Measurements from ENCODE around the gene ABCB10. TPM values are rescaled to one million over a fixed set of nuclear protein-coding genes. Genes with fewer than 3 reads are reported as not detected.
"Not testable (repeated sequence)": the region's sequence is repeated elsewhere in the genome, so short reads cannot be mapped to it uniquely, and the experiment has no call there.

Gene ABCB10
- polyA plus RNA-seq (2012; ENCODE audit: low read depth, missing spikeins), result 11.9 TPM

DNA sequence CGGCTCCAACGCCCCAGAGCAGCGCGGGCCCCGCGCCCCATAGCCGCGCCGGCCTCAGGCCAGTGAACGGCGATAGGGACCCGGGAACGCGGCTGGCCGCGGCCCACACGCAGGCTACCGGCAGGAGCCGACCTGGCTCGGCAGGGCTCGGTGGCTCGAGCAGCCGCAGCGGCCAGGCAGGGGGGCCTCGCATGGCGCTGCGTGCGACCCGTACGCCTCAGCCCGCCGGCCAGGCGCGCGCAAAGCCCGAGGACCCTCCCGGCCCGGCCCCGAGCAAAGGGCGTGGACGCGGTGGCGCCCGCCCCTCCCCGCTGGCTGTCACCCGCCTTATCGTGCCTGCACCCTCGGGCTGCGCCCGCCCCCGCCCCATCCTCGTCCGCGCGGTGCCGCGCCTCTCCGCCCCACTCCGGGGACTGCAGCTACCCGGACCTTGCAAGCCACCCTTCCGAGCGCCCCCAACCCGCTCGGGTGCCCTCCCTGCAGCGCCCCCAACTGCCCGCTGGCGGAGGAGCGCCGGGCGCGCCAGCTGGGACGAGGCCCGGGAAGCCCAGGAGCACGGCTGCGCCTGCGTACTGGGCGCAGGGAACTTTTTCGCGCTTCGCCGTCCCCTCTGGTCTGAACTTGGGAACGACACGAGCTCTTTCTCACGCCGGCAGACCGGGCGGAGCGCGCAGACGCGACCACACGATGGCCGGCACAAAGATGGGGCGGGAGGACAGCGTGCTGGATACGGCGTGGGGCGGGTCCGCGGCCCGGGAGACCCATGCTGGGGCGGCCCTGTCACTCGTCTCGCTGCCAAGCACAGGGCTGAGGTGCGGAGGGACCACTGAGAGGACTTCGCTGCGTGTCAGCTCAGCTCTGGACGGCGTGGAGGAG is at the start of gene ABCB10:
Gene ABCB10, minus strand, starts transcription at position 248 of the 876 bp plus-strand sequence. Its CDS starts 55 bp downstream, at position 193.
- DNase-seq (ENCODE audit: insufficient read length, low spot score) (peak; percentile 88), FAIRE-seq (peak; percentile 96)
- TF ChIP-seq POLR2A (IDR thresholded peaks at IDR 0.05; ENCODE audit: low read depth, low read length) (no peak; the same call in 1 of the 2 replicates), SPI1 (IDR thresholded peaks at IDR 0.05; ENCODE audit: low read depth, low read length) (no peak), PAX5 (IDR thresholded peaks at IDR 0.05; ENCODE audit: insufficient read depth, low read length, severe bottlenecking) (peak; percentile 1), POLR2AphosphoS5 (IDR thresholded peaks at IDR 0.05; ENCODE audit: low read depth, low read length) (no peak)

DNA sequence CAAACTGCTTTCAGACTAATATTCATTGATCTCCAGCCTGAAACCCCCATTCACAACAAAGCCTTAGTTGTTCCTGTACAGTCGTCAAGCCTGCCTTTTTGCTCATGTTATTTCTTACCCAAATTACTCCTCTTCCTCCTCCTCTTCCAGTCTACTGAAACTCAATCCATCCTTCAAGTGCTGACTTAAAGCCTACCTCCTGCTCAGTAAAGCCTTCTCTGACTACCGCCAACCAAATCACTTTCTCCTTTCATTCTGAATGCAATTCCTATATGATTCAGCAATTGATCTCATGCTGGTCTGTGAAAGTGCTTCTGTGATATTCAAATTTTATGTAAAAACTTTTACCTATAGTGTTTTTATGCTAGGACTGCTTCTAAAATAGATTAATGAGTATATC is 48.9 kb upstream of the ABCB10 start:
- no peak for TF ChIP-seq TAF1 (IDR thresholded peaks at IDR 0.05; ENCODE audit: low read depth, low read length)
- TF ChIP-seq PAX5 (IDR thresholded peaks at IDR 0.05; ENCODE audit: insufficient read depth, low read length, severe bottlenecking), result no peak
- TF ChIP-seq POLR2AphosphoS5 (IDR thresholded peaks at IDR 0.05; ENCODE audit: low read depth, low read length), result no peak
- TF ChIP-seq SPI1 (IDR thresholded peaks at IDR 0.05; ENCODE audit: low read depth, low read length), result no peak
- TF ChIP-seq POU2F2 (IDR thresholded peaks at IDR 0.05; ENCODE audit: low read depth, low read length), result no peak
- no peak for TF ChIP-seq POLR2A (IDR thresholded peaks at IDR 0.05; ENCODE audit: low read depth, low read length)
- DNase-seq (ENCODE audit: insufficient read length, low spot score) (no peak), FAIRE-seq (no peak)

DNA sequence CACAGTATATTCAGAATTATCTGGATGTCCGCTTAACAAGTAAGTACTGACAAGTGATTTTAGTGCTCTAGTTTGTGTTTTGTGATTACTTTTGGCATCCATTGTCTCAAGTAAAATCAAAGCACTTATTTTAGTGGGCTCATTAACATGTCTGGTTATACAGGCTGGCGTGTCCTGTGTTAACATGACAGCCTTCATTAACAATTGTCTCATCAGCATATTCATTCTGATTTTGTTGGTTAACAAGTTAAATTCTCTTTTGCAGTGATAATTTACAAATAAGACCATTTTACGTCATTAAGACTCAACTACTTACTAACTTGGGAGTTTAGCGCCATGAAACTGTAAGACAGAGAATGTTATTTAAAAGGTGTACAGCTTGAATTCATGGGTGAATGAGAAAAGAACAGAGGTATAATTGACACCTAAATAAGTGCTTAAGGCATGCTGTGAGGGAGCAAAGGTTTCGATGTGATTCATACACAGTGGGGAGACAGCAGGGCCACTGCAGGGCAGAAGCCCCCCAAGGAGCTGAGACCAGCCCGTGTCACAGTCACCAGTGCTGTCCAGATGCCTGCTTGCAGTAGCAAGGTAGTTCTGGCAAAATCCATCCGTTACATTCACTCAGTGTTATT is 45.0 kb upstream of the ABCB10 start:
- no peak for DNase-seq (ENCODE audit: insufficient read length, low spot score)
- no peak for TF ChIP-seq TAF1 (IDR thresholded peaks at IDR 0.05; ENCODE audit: low read depth, low read length)
- TF ChIP-seq POU2F2 (IDR thresholded peaks at IDR 0.05; ENCODE audit: low read depth, low read length), result no peak
- no peak for TF ChIP-seq POLR2AphosphoS5 (IDR thresholded peaks at IDR 0.05; ENCODE audit: low read depth, low read length)
- no peak for TF ChIP-seq SPI1 (IDR thresholded peaks at IDR 0.05; ENCODE audit: low read depth, low read length)
- no peak for TF ChIP-seq PAX5 (IDR thresholded peaks at IDR 0.05; ENCODE audit: insufficient read depth, low read length, severe bottlenecking)
- TF ChIP-seq POLR2A (IDR thresholded peaks at IDR 0.05; ENCODE audit: low read depth, low read length), result no peak
- no peak for FAIRE-seq

DNA sequence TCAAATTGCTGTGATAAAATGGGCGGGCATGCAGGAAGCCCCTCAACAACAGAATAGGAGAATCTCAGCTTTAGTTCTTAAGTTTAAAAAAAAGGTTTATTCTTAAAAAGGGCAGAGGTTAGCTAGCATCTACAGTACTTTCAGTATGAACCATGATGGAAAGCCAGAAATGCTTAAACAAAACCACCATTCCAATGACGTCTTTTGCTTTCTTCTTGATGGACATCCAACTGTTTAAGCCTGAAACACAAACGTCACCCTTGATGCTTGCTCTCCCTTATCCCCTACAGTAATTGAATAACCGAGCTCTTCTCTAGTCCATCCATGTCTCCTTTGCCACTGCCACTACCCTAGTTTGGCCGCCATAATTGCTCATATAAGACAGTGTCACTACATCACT is 41.7 kb upstream of the ABCB10 start:
- FAIRE-seq (no peak), DNase-seq (ENCODE audit: insufficient read length, low spot score) (no peak)
- TF ChIP-seq POLR2AphosphoS5 (IDR thresholded peaks at IDR 0.05; ENCODE audit: low read depth, low read length) (no peak), SPI1 (IDR thresholded peaks at IDR 0.05; ENCODE audit: low read depth, low read length) (no peak), PAX5 (IDR thresholded peaks at IDR 0.05; ENCODE audit: insufficient read depth, low read length, severe bottlenecking) (no peak), TAF1 (IDR thresholded peaks at IDR 0.05; ENCODE audit: low read depth, low read length) (no peak), POLR2A (IDR thresholded peaks at IDR 0.05; ENCODE audit: low read depth, low read length) (no peak), POU2F2 (IDR thresholded peaks at IDR 0.05; ENCODE audit: low read depth, low read length) (no peak)

DNA sequence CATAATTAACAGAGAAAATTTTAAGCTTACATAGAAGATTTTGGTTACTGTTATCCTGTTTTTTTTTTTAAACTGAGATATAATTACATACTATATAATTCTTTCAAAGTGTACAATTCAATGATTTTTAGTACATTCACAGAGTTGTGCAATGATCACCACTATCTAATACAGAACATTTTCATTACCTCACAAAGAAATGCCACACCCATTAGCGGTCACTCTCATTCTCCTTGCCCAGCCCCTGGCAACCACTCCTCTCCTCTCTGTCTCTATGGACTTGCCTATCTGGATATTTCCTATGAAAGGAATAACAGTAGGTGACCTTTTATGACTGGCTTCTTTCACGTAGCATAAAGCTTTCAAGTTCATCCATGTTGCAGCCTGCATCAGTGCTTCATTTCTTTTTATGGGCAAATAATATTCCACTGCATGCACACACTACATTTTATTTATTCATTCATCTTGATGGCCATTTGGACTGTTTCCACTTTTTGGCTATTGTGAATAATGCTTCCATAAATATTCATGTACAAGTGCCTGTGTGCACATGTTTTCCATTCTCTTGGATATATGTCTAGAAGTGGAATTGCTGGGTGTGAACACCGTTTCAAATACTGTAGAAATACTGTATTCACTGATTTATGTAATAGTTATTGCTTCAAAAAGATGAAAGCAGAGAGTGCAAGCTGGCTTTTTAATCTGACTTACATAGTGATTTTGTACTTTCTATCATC is 40.9 kb upstream of the ABCB10 start:
- TF ChIP-seq POLR2AphosphoS5 (IDR thresholded peaks at IDR 0.05; ENCODE audit: low read depth, low read length) (no peak), POU2F2 (IDR thresholded peaks at IDR 0.05; ENCODE audit: low read depth, low read length) (no peak), POLR2A (IDR thresholded peaks at IDR 0.05; ENCODE audit: low read depth, low read length) (no peak), SPI1 (IDR thresholded peaks at IDR 0.05; ENCODE audit: low read depth, low read length) (no peak), PAX5 (IDR thresholded peaks at IDR 0.05; ENCODE audit: insufficient read depth, low read length, severe bottlenecking) (no peak), TAF1 (IDR thresholded peaks at IDR 0.05; ENCODE audit: low read depth, low read length) (no peak)
- no peak for DNase-seq (ENCODE audit: insufficient read length, low spot score)
- peak; percentile 40 for FAIRE-seq

DNA sequence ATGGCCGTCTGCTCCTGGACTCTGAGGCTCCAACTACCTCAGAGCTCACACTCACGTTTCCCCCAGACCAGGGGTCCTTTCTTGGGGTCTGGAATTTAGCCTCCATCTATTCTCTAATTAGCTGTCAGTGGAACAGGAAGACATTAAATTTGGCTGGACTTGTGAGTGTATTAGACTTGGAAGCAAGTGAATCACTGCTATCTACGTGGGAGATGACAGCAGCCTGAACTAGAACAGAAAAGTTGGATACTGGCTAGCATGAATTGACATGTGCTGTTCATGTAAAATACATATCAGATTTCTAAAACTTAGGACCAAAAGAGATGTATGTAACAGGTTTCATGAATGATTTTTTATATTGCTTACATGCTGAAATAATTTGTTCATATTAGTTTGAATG is 39.4 kb upstream of the ABCB10 start:
- DNase-seq (ENCODE audit: insufficient read length, low spot score) (no peak), FAIRE-seq (no peak)
- TF ChIP-seq TAF1 (IDR thresholded peaks at IDR 0.05; ENCODE audit: low read depth, low read length) (no peak), SPI1 (IDR thresholded peaks at IDR 0.05; ENCODE audit: low read depth, low read length) (no peak), POLR2AphosphoS5 (IDR thresholded peaks at IDR 0.05; ENCODE audit: low read depth, low read length) (no peak), PAX5 (IDR thresholded peaks at IDR 0.05; ENCODE audit: insufficient read depth, low read length, severe bottlenecking) (no peak), POU2F2 (IDR thresholded peaks at IDR 0.05; ENCODE audit: low read depth, low read length) (no peak), POLR2A (IDR thresholded peaks at IDR 0.05; ENCODE audit: low read depth, low read length) (no peak)

DNA sequence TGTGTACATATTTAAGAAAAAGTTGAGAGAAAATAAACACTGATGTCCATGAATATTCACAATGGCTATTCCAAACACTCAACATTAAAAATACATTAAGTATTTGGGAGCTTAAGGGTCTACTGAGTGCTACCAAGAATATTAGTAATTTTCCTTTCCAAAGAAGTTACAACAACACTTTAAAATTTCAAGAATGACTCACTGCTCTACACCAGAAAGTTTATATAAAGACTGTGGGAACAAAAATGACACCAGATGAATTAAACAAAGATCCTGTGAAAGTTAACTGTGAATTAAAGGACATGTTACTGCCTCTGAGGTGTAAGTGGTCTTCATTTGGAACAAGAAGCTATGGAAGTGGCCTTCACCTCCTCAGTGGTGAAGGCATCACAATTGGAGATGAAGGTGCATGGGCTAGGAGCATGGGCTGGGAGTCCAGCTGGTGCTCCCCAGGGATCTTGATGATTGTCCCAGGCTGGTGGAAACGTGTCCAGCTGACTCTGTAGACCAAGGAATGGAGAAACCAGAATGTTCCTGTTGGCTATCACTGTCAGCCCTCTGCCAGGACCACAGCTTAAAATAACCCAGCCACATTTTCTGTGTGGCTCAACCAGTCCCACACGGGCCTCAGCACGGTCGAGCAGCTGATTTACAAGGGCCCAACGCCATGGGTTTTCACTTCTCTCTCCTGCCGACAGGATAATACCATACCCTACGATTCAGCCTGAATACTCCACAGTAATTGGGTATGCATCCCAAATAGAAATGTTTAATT is 38.6 kb upstream of the ABCB10 start:
- DNase-seq (ENCODE audit: insufficient read length, low spot score) (no peak), FAIRE-seq (no peak)
- TF ChIP-seq PAX5 (IDR thresholded peaks at IDR 0.05; ENCODE audit: insufficient read depth, low read length, severe bottlenecking) (no peak), SPI1 (IDR thresholded peaks at IDR 0.05; ENCODE audit: low read depth, low read length) (no peak), POU2F2 (IDR thresholded peaks at IDR 0.05; ENCODE audit: low read depth, low read length) (no peak), TAF1 (IDR thresholded peaks at IDR 0.05; ENCODE audit: low read depth, low read length) (no peak), POLR2AphosphoS5 (IDR thresholded peaks at IDR 0.05; ENCODE audit: low read depth, low read length) (no peak), POLR2A (IDR thresholded peaks at IDR 0.05; ENCODE audit: low read depth, low read length) (no peak)

DNA sequence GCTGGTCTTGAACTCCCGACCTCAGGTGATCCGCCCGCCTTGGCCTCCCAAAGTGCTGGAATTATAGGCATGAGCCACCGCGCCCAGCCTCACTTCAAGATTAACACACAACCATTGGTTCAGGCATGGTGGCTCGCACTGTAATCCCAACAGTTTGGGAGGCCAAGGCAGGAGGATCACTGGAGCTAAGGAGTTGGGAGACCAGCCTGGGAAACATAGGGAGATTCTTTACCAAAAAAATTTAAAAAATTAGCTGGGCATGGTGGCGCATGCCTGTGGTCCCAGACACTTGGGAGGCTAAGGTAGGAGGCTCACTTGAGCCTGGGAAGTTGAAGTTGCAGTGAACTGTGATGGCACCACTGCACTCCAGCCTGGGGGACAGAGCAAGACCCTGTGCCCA is 37.4 kb upstream of the ABCB10 start:
- FAIRE-seq; DNase-seq (ENCODE audit: insufficient read length, low spot score): not testable (repeated sequence)

Data from GM12891 (cell line).